GM23338 (cell line): ENCODE results near the gene EXOC6B. TPM values are rescaled to one million over a fixed set of nuclear protein-coding genes. Genes with fewer than 3 reads are reported as not detected.

Experiments
- ATAC-seq: fragments of 200-7000 bp; cut with Tn5 transposase; 3 replicates; pipeline ENCODE4 v1.9.1; 2020
- DNase-seq: peaks from one replicate; pipeline ENCODE4 v3.0.0-alpha.2; 2015; ENCODE audit warnings: low spot score
- H2AFZ ChIP-seq: fragments of 200-600 bp; sonication (generic); 2 replicates; pipeline ENCODE4 v1.8.0; 2016; ENCODE audit warnings: antibody characterized with exemption, mild to moderate bottlenecking, moderate library complexity
- H3F3A ChIP-seq: fragments of 200-600 bp; sonication (generic); replicated peaks from 2 replicates; pipeline ENCODE4 v1.8.0; 2017; ENCODE audit warnings: antibody characterized with exemption, mixed run types, low read depth
- H3K27ac ChIP-seq: fragments of 200-600 bp; sonication (generic); 2 replicates; pipeline ENCODE4 v1.6.1; 2016; ENCODE audit warnings: low read depth
- H3K27me3 ChIP-seq: fragments of 200-600 bp; sonication (generic); 2 replicates; pipeline ENCODE4 v1.8.0; 2016; ENCODE audit warnings: mild to moderate bottlenecking, mixed run types, moderate library complexity; ENCODE audit not compliant: insufficient read depth
- H3K36me3 ChIP-seq: fragments of 200-600 bp; sonication (generic); 2 replicates; pipeline ENCODE4 v1.8.0; 2016; ENCODE audit warnings: mild to moderate bottlenecking; ENCODE audit not compliant: insufficient read depth
- H3K4me1 ChIP-seq: fragments of 200-600 bp; sonication (generic); 2 replicates; pipeline ENCODE4 v1.8.0; 2016; ENCODE audit warnings: mild to moderate bottlenecking, moderate library complexity; ENCODE audit not compliant: insufficient read depth
- H3K4me2 ChIP-seq: fragments of 200-600 bp; sonication (generic); 2 replicates; pipeline ENCODE4 v1.7.1; 2017; ENCODE audit warnings: mixed run types
- H3K4me3 ChIP-seq: fragments of 200-600 bp; sonication (generic); 2 replicates; pipeline ENCODE4 v1.6.1; 2016; ENCODE audit warnings: mixed run types
- H3K79me2 ChIP-seq: fragments of 200-600 bp; sonication (generic); replicated peaks from 2 replicates; pipeline ENCODE4 v1.8.0; 2017; ENCODE audit warnings: mild to moderate bottlenecking; ENCODE audit not compliant: insufficient read depth
- H3K9me2 ChIP-seq: fragments of 200-600 bp; sonication (generic); 2 replicates; pipeline ENCODE4 v1.8.0; 2017; ENCODE audit not compliant: insufficient read depth
- H4K20me1 ChIP-seq: fragments of 200-600 bp; sonication (generic); replicated peaks from 2 replicates; pipeline ENCODE4 v1.8.0; 2017; ENCODE audit warnings: mild to moderate bottlenecking; ENCODE audit not compliant: insufficient read depth
- H3K27ac Mint-ChIP-seq: 2 replicates; pipeline ENCODE4 v1.8.0; 2020; ENCODE audit warnings: inconsistent platforms, mild to moderate bottlenecking, moderate library complexity, mixed read lengths
- H3K27me3 Mint-ChIP-seq: 3 replicates; pipeline ENCODE4 v1.8.0; 2022; ENCODE audit warnings: low read depth, mild to moderate bottlenecking, moderate library complexity, mixed read lengths, inconsistent platforms; ENCODE audit not compliant: insufficient read depth, poor library complexity
- H3K36me3 Mint-ChIP-seq: 3 replicates; pipeline ENCODE4 v1.8.0; 2021; ENCODE audit warnings: low read depth, mild to moderate bottlenecking, inconsistent platforms, moderate library complexity, mixed read lengths
- H3K4me1 Mint-ChIP-seq: 3 replicates; pipeline ENCODE4 v1.8.0; 2020; ENCODE audit warnings: mild to moderate bottlenecking, inconsistent platforms, mixed read lengths
- H3K4me3 Mint-ChIP-seq: 3 replicates; pipeline ENCODE4 v1.8.0; 2021; ENCODE audit warnings: moderate library complexity, mild to moderate bottlenecking, inconsistent platforms, mixed read lengths
- H3K9me3 Mint-ChIP-seq: 3 replicates; pipeline ENCODE4 v1.8.0; 2020; ENCODE audit warnings: moderate library complexity, mild to moderate bottlenecking, inconsistent platforms, mixed read lengths
- CREB1 ChIP-seq: fragments of 250-450 bp; sonication (Bioruptor Pico); IDR thresholded peaks from 2 replicates; pipeline ENCODE4 v1.5.0; 2020; ENCODE audit warnings: low read depth, mild to moderate bottlenecking, moderate library complexity
- ETS1 ChIP-seq: IDR thresholded peaks from 2 replicates; pipeline ENCODE4 v1.6.1; 2016; ENCODE audit warnings: antibody characterized with exemption
- EZH2 ChIP-seq: fragments of 200-600 bp; sonication (generic); IDR thresholded peaks from one replicate; pipeline ENCODE4 v1.8.0; 2017; ENCODE audit warnings: antibody characterized with exemption, mild to moderate bottlenecking, low read depth; ENCODE audit not compliant: unreplicated experiment
- EZH2phosphoT487 ChIP-seq: fragments of 200-600 bp; sonication (generic); IDR thresholded peaks from one replicate; pipeline ENCODE4 v1.8.1; 2018; ENCODE audit warnings: antibody characterized with exemption; ENCODE audit not compliant: unreplicated experiment
- JUNB ChIP-seq: IDR thresholded peaks from one replicate; pipeline ENCODE4 v1.6.1; 2016; ENCODE audit warnings: antibody characterized with exemption; ENCODE audit not compliant: unreplicated experiment
- NANOG ChIP-seq: IDR thresholded peaks from 2 replicates; pipeline ENCODE4 v1.6.1; 2016; ENCODE audit warnings: antibody characterized with exemption, borderline replicate concordance
- POLR2AphosphoS5 ChIP-seq: IDR thresholded peaks from 2 replicates; pipeline ENCODE4 v1.6.1; 2016; ENCODE audit warnings: antibody characterized with exemption, low read depth
- REST ChIP-seq: IDR thresholded peaks from one replicate; pipeline ENCODE4 v1.6.1; 2018; ENCODE audit warnings: antibody characterized with exemption; ENCODE audit not compliant: unreplicated experiment
- STAT1 ChIP-seq: IDR thresholded peaks from one replicate; pipeline ENCODE4 v1.6.1; 2016; ENCODE audit warnings: antibody characterized with exemption; ENCODE audit not compliant: unreplicated experiment
- ZNF114 ChIP-seq: fragments of 250-450 bp; sonication (Bioruptor Pico); IDR thresholded peaks from 2 replicates; pipeline ENCODE4 v1.5.0; 2020; ENCODE audit warnings: mild to moderate bottlenecking, moderate library complexity
- ZNF331 ChIP-seq: fragments of 250-450 bp; sonication (Bioruptor Pico); IDR thresholded peaks from 2 replicates; pipeline ENCODE4 v1.5.0; 2020; ENCODE audit warnings: low read depth, mild to moderate bottlenecking, moderate library complexity
- polyA plus RNA-seq: library from polyadenylated mRNA; unstranded; fragments of >200 nt; fragmentation: Nextera tagmentation; extraction: Ambion mirVana; gene quantifications from 2 replicates; pipeline ENCODE4 v1.2.1, GENCODE V29; 2016
- total RNA-seq: library from RNA; depleted of rRNA; stranded (reverse); fragments of >200 nt; shearing (Covaris generic); gene quantifications from 2 replicates; pipeline ENCODE4 v1.2.3, GENCODE V29; 2014
- TF ChIP-seq, protein P1 (sequence below), 2 experiments: fragments of 200-600 bp in 1 of 2; sonication (generic) in 1 of 2; conservative IDR thresholded peaks; 2 replicates each; pipeline versions ENCODE4 v1.5.1 to v1.6.1; 2016 to 2017; ENCODE audit warnings: antibody characterized with exemption in 2 of 2, low read depth in 2 of 2, mild to moderate bottlenecking in 2 of 2, moderate library complexity in 1 of 2
- TF ChIP-seq, protein P2 (sequence below): fragments of 250-450 bp; sonication (Bioruptor Pico); IDR thresholded peaks from 2 replicates; pipeline ENCODE4 v1.5.0; 2020; ENCODE audit warnings: mild to moderate bottlenecking, moderate library complexity

Gene EXOC6B
- total and polyA plus RNA-seq, 2 experiments from 2014 or later, result 7.2 to 45.9 TPM

DNA sequence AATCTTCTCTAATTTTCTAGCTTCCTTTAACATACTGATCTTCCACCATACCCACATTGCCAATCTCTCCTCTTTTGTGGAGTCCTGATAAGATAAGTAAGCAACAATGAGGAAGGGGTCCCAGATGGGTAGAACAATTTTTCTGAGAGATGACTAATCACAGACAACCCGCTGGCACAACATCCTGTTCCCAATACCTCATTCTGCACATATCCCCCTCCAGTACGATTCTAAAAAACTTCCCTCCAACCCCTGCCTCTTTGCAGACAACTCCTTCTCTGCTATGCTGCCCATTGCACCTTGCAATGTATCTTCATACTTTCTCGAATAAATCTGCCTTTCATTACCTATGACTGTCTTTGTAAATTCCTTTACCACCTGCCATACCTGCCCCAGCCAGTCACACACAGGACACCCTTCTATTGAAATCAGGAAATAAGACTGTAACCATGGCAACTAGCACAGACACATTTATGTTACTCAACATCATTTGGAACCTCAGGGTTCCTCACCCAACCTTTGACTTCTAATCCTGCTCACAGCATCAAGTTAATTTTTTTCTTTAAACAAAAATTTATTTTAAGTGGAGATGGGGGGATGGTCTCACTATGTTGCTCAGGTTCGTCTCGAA, 7.4 kb upstream of the EXOC6B start:
- Histone ChIP-seq H3K36me3 (no peaks in the 10 kb centered on the region), H3K27me3 (no peaks in the 10 kb centered on the region), H2AFZ (no peak overlapping the region; the same call in 1 of the 2 replicates), H3K4me1 (no peaks in the 10 kb centered on the region), H3F3A (no peaks in the 10 kb centered on the region), H3K4me3 (no peak overlapping the region), H3K9me2 (no peaks in the 10 kb centered on the region), H3K4me2 (no peak overlapping the region), H3K79me2 (no peaks in the 10 kb centered on the region), H4K20me1 (no peaks in the 10 kb centered on the region), H3K27ac (no peak overlapping the region)
- no peaks in the 10 kb centered on the region for H3K9me3 Mint-ChIP-seq
- DNase-seq (peak; percentile 32), ATAC-seq (no peak)
- no peak overlapping the region; the same call in 2 of the 3 replicates for H3K4me3 Mint-ChIP-seq
- H3K27me3 Mint-ChIP-seq, result peaks cover 2% of the 10 kb centered on the region
- peaks cover 5% of the 10 kb centered on the region; the same call in 2 of the 3 replicates for H3K4me1 Mint-ChIP-seq
- TF ChIP-seq JUNB, result no peak
- TF ChIP-seq CREB1 (CRISPR knock-in tag), result no peak
- TF ChIP-seq NANOG, result no peak
- TF ChIP-seq EZH2phosphoT487, result no peak
- TF ChIP-seq, protein P1, sequence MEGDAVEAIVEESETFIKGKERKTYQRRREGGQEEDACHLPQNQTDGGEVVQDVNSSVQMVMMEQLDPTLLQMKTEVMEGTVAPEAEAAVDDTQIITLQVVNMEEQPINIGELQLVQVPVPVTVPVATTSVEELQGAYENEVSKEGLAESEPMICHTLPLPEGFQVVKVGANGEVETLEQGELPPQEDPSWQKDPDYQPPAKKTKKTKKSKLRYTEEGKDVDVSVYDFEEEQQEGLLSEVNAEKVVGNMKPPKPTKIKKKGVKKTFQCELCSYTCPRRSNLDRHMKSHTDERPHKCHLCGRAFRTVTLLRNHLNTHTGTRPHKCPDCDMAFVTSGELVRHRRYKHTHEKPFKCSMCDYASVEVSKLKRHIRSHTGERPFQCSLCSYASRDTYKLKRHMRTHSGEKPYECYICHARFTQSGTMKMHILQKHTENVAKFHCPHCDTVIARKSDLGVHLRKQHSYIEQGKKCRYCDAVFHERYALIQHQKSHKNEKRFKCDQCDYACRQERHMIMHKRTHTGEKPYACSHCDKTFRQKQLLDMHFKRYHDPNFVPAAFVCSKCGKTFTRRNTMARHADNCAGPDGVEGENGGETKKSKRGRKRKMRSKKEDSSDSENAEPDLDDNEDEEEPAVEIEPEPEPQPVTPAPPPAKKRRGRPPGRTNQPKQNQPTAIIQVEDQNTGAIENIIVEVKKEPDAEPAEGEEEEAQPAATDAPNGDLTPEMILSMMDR (conservative IDR thresholded peaks at IDR 0.05; ENCODE audit: low read depth in 2 of 2), result no peak
- TF ChIP-seq REST, result no peak
- no peak for TF ChIP-seq STAT1
- TF ChIP-seq, protein P2, sequence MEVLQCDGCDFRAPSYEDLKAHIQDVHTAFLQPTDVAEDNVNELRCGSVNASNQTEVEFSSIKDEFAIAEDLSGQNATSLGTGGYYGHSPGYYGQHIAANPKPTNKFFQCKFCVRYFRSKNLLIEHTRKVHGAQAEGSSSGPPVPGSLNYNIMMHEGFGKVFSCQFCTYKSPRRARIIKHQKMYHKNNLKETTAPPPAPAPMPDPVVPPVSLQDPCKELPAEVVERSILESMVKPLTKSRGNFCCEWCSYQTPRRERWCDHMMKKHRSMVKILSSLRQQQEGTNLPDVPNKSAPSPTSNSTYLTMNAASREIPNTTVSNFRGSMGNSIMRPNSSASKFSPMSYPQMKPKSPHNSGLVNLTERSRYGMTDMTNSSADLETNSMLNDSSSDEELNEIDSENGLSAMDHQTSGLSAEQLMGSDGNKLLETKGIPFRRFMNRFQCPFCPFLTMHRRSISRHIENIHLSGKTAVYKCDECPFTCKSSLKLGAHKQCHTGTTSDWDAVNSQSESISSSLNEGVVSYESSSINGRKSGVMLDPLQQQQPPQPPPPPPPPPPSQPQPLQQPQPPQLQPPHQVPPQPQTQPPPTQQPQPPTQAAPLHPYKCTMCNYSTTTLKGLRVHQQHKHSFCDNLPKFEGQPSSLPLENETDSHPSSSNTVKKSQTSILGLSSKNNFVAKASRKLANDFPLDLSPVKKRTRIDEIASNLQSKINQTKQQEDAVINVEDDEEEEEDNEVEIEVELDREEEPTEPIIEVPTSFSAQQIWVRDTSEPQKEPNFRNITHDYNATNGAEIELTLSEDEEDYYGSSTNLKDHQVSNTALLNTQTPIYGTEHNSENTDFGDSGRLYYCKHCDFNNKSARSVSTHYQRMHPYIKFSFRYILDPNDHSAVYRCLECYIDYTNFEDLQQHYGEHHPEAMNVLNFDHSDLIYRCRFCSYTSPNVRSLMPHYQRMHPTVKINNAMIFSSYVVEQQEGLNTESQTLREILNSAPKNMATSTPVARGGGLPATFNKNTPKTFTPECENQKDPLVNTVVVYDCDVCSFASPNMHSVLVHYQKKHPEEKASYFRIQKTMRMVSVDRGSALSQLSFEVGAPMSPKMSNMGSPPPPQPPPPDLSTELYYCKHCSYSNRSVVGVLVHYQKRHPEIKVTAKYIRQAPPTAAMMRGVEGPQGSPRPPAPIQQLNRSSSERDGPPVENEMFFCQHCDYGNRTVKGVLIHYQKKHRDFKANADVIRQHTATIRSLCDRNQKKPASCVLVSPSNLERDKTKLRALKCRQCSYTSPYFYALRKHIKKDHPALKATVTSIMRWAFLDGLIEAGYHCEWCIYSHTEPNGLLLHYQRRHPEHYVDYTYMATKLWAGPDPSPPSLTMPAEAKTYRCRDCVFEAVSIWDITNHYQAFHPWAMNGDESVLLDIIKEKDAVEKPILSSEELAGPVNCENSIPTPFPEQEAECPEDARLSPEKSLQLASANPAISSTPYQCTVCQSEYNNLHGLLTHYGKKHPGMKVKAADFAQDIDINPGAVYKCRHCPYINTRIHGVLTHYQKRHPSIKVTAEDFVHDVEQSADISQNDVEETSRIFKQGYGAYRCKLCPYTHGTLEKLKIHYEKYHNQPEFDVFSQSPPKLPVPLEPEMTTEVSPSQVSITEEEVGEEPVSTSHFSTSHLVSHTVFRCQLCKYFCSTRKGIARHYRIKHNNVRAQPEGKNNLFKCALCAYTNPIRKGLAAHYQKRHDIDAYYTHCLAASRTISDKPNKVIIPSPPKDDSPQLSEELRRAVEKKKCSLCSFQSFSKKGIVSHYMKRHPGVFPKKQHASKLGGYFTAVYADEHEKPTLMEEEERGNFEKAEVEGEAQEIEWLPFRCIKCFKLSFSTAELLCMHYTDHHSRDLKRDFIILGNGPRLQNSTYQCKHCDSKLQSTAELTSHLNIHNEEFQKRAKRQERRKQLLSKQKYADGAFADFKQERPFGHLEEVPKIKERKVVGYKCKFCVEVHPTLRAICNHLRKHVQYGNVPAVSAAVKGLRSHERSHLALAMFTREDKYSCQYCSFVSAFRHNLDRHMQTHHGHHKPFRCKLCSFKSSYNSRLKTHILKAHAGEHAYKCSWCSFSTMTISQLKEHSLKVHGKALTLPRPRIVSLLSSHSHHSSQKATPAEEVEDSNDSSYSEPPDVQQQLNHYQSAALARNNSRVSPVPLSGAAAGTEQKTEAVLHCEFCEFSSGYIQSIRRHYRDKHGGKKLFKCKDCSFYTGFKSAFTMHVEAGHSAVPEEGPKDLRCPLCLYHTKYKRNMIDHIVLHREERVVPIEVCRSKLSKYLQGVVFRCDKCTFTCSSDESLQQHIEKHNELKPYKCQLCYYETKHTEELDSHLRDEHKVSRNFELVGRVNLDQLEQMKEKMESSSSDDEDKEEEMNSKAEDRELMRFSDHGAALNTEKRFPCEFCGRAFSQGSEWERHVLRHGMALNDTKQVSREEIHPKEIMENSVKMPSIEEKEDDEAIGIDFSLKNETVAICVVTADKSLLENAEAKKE (CRISPR knock-in tag), result no peak
- TF ChIP-seq POLR2AphosphoS5, result no peak
- TF ChIP-seq EZH2, result no peak
- TF ChIP-seq ZNF114, result no peak
- TF ChIP-seq ETS1, result no peak
- no peak for TF ChIP-seq ZNF331 (CRISPR knock-in tag)
- no peaks in the 10 kb centered on the region for H3K36me3 Mint-ChIP-seq
- H3K27ac Mint-ChIP-seq, result peak overlapping the region; percentile 58; the same call in 1 of the 2 replicates
